Endothelial cell of umbilical vein (primary cell): Measurements from ENCODE around the gene EHF. TPM values are rescaled to one million over a fixed set of nuclear protein-coding genes. Genes with fewer than 3 reads are reported as not detected.

Experiments
- BruUV-seq: library from RNA; stranded (reverse); fragments of 400-500 nt; replicated peaks from 2 replicates; lab custom pipeline; 2021; lab: Mats Ljungman, UMichigan
- CTCF ChIA-PET: fragments of 300-600, 350-600 bp; sonication (Branson Sonifier 250); formaldehyde crosslinking; loops from one replicate; lab custom pipeline; 2021; ENCODE audit warnings: antibody characterized with exemption, inconsistent platforms; lab: Charles Lee
- POLR2A ChIA-PET: fragments of 300-600, 350-600 bp; sonication (Branson Sonifier 250); formaldehyde crosslinking; loops from one replicate; lab custom pipeline; 2021; ENCODE audit warnings: antibody characterized with exemption, inconsistent platforms; lab: Charles Lee
- DNase-seq: peaks from one replicate; pipeline ENCODE4 v3.0.0-alpha.2; 2011; ENCODE audit warnings: low read depth, low spot score
- FAIRE-seq: peaks from 2 replicates; lab custom pipeline; 2011; peaks lifted over from hg19 to GRCh38; lab: Jason Lieb, UNC
- H2AFZ ChIP-seq: 2 replicates; pipeline ENCODE4 v1.6.0; 2012; ENCODE audit warnings: low read depth, low read length, control low read depth, inconsistent platforms
- H3K27ac ChIP-seq: 2 replicates; pipeline ENCODE4 v1.5.1; 2011; ENCODE audit warnings: low read depth, mild to moderate bottlenecking, control low read depth, low read length, moderate library complexity; ENCODE audit not compliant: insufficient read depth
- H3K27me3 ChIP-seq, 2 experiments: 2 replicates each; pipeline versions ENCODE4 v1.6.0 to v1.6.1; 2011; ENCODE audit warnings: low read length in 2 of 2, mixed read lengths in 1 of 2; ENCODE audit not compliant: control insufficient read depth in 2 of 2, insufficient read depth in 2 of 2
- H3K36me3 ChIP-seq, 2 experiments: 2 replicates in 1 of 2; 3 replicates in 1 of 2; pipeline ENCODE4 v1.5.1; 2011; ENCODE audit warnings: low read length in 2 of 2, mild to moderate bottlenecking in 1 of 2, moderate library complexity in 1 of 2; ENCODE audit not compliant: control insufficient read depth in 2 of 2, insufficient read depth in 2 of 2; ENCODE audit errors: extremely low read depth in 1 of 2
- H3K4me1 ChIP-seq: 3 replicates; pipeline ENCODE4 v1.5.1; 2011; ENCODE audit warnings: mild to moderate bottlenecking, low read length; ENCODE audit not compliant: control insufficient read depth, insufficient read depth; ENCODE audit errors: extremely low read depth
- H3K4me2 ChIP-seq: 2 replicates; pipeline ENCODE4 v1.6.1; 2011; ENCODE audit warnings: low read length, control low read depth, mixed read lengths; ENCODE audit not compliant: insufficient read depth
- H3K4me3 ChIP-seq, 3 experiments: fragments of 200-600 bp in 1 of 3; sonication (generic), shearing (Covaris generic) in 1 of 3; replicated peaks in 1 of 3; 2 replicates each; pipeline ENCODE4 v1.5.1; 2011 to 2016; ENCODE audit warnings: control low read depth in 3 of 3, low read length in 3 of 3, mild to moderate bottlenecking in 2 of 3, inconsistent platforms in 1 of 3, low read depth in 1 of 3, moderate library complexity in 1 of 3; ENCODE audit not compliant: insufficient read depth in 1 of 3
- H3K79me2 ChIP-seq: 2 replicates; pipeline ENCODE4 v1.6.0; 2012; ENCODE audit warnings: low read length, inconsistent platforms; ENCODE audit not compliant: control insufficient read depth, insufficient read depth
- H3K9ac ChIP-seq: replicated peaks from 2 replicates; pipeline ENCODE3; 2011; ENCODE audit warnings: low read length, control low read depth; ENCODE audit not compliant: insufficient read depth; ENCODE audit errors: extremely low read depth
- H3K9me1 ChIP-seq: replicated peaks from 3 replicates; pipeline ENCODE4 v1.6.0; 2011; ENCODE audit warnings: mild to moderate bottlenecking, low read length; ENCODE audit not compliant: control insufficient read depth, insufficient read depth; ENCODE audit errors: extremely low read depth
- H3K9me3 ChIP-seq: replicated peaks from 2 replicates; pipeline ENCODE4 v1.5.1; 2012; ENCODE audit warnings: low read length, inconsistent platforms; ENCODE audit not compliant: control insufficient read depth, insufficient read depth
- H4K20me1 ChIP-seq: replicated peaks from 2 replicates; pipeline ENCODE3; 2011; ENCODE audit warnings: mild to moderate bottlenecking, low read length; ENCODE audit not compliant: control insufficient read depth, insufficient read depth; ENCODE audit errors: extremely low read depth
- EZH2 ChIP-seq: IDR thresholded peaks from 2 replicates; pipeline ENCODE4 v1.6.1; 2012; ENCODE audit warnings: borderline replicate concordance, low read depth, mild to moderate bottlenecking, moderate library complexity, low read length, inconsistent platforms; ENCODE audit not compliant: severe bottlenecking
- FOS ChIP-seq: IDR thresholded peaks from 2 replicates; pipeline ENCODE4 v1.6.1; 2011; ENCODE audit warnings: mild to moderate bottlenecking, low read length, moderate library complexity, borderline replicate concordance; ENCODE audit not compliant: insufficient read depth
- GATA2 ChIP-seq: IDR thresholded peaks from 2 replicates; pipeline ENCODE4 v1.7.0; 2011; ENCODE audit warnings: low read depth, mild to moderate bottlenecking, moderate library complexity, mixed read lengths, low read length; ENCODE audit not compliant: insufficient read length, insufficient read depth
- JUN ChIP-seq: IDR thresholded peaks from 2 replicates; pipeline ENCODE4 v1.6.1; 2011; ENCODE audit warnings: borderline replicate concordance, low read depth; ENCODE audit not compliant: insufficient read length, insufficient read depth
- MYC ChIP-seq: IDR thresholded peaks from one replicate; pipeline ENCODE4 v1.6.1; 2011; ENCODE audit warnings: mild to moderate bottlenecking, low read depth, low read length
- POLR2A ChIP-seq: IDR thresholded peaks from 2 replicates; pipeline ENCODE4 v1.6.1; 2012; ENCODE audit warnings: low read depth, mild to moderate bottlenecking, control low read depth, low read length
- POLR2AphosphoS5 ChIP-seq: IDR thresholded peaks from 2 replicates; pipeline ENCODE4 v1.6.1; 2012; ENCODE audit warnings: low read depth, mild to moderate bottlenecking, control low read depth, low read length, moderate library complexity; ENCODE audit not compliant: insufficient read depth
- dilution Hi-C: fragments of 300-500 bp; cut with MboI; formaldehyde crosslinking; loops from one replicate; pipeline ENCODE4 v1.15.0; 2019; ENCODE audit warnings: low sequenced_read_pairs; ENCODE audit not compliant: extremely low pct_ligation_motif_present
- intact Hi-C: fragments of 100-400 bp; cut with micrococcal nuclease; formaldehyde crosslinking; loops from one replicate; pipeline ENCODE4 v1.10.0; 2022
- polyA plus RNA-seq, 4 experiments: library from polyadenylated mRNA; depleted of rRNA in 3 of 4; stranded (reverse) in 3 of 4; unstranded in 1 of 4; fragments of >200 nt; gene quantifications; 2 replicates each; pipeline versions ENCODE4 v1.2.1 to v1.2.3, GENCODE V29; 2011 to 2012; ENCODE audit warnings: missing spikeins in 1 of 4
- total RNA-seq: library from RNA; stranded (reverse); gene quantifications from 2 replicates; pipeline ENCODE4 v1.2.3, GENCODE V29; 2021
- TF ChIP-seq, protein P1 (sequence below), 2 donors: IDR thresholded peaks; 1 replicate in 1 of 2; 2 replicates in 1 of 2; pipeline ENCODE4 v1.5.1; 2011; ENCODE audit warnings: low read length in 2 of 2, mild to moderate bottlenecking in 2 of 2, moderate library complexity in 2 of 2, control low read depth in 1 of 2, inconsistent platforms in 1 of 2, low read depth in 1 of 2; ENCODE audit not compliant: insufficient read depth in 1 of 2; ENCODE audit errors: extremely low read depth in 1 of 2
- TF ChIP-seq, protein P2 (sequence below): IDR thresholded peaks from 2 replicates; pipeline ENCODE4 v1.6.1; 2011; ENCODE audit not compliant: insufficient read depth, insufficient read length

Gene EHF
- total and polyA plus RNA-seq, 2 donors (not counting 3 experiments of a cell fraction or from before 2014, with no cell fraction given), result not detected

DNA sequence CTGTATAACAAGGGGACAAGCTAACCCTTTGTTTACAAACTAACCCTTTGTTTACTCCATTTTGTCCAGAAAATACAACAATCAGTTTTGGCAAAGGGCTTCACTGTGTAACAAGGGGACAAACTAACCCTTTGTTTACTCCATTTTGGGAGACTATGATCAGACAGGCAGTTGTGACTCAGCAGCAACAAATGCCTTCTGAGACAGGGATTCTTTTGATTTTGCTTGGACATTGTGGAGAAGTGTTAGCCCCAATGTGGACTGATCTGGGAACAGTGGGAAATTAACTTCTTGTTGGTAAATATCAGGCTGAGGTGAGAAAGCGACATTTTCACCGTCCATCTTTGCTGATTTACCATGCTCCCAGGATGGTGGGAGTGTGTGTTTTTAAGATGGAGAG lies 983 bp downstream of the EHF start:
- Histone ChIP-seq H3K79me2 (no peaks in the 10 kb centered on the region), H3K9ac (no peak overlapping the region), H3K9me3 (no peaks in the 10 kb centered on the region), H3K27me3 (peaks cover 0 to 2% of the 10 kb centered on the region in 2 experiments), H3K9me1 (no peaks in the 10 kb centered on the region), H3K36me3 (no peaks in the 10 kb centered on the region), H3K4me1 (no peaks in the 10 kb centered on the region), H3K27ac (no peak overlapping the region), H4K20me1 (no peaks in the 10 kb centered on the region), H3K4me2 (no peak overlapping the region), H2AFZ (no peak overlapping the region), H3K4me3 (no peak overlapping the region)
- ChIA-PET CTCF (no interaction called here), POLR2A (no interaction called here)
- BruUV-seq, result no TSS peak
- FAIRE-seq, result no peak
- intact Hi-C loops, result no loop called here
- no peak for DNase-seq
- dilution Hi-C loops, result no loop called here
- no peak for TF ChIP-seq GATA2
- no peak for TF ChIP-seq EZH2
- no peak for TF ChIP-seq FOS
- TF ChIP-seq, protein P1, sequence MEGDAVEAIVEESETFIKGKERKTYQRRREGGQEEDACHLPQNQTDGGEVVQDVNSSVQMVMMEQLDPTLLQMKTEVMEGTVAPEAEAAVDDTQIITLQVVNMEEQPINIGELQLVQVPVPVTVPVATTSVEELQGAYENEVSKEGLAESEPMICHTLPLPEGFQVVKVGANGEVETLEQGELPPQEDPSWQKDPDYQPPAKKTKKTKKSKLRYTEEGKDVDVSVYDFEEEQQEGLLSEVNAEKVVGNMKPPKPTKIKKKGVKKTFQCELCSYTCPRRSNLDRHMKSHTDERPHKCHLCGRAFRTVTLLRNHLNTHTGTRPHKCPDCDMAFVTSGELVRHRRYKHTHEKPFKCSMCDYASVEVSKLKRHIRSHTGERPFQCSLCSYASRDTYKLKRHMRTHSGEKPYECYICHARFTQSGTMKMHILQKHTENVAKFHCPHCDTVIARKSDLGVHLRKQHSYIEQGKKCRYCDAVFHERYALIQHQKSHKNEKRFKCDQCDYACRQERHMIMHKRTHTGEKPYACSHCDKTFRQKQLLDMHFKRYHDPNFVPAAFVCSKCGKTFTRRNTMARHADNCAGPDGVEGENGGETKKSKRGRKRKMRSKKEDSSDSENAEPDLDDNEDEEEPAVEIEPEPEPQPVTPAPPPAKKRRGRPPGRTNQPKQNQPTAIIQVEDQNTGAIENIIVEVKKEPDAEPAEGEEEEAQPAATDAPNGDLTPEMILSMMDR (IDR thresholded peaks at IDR 0.05; ENCODE audit: extremely low read depth in 1 of 2, insufficient read depth in 1 of 2, low read depth in 1 of 2, low read length in 2 of 2), result no peak
- no peak for TF ChIP-seq POLR2AphosphoS5
- TF ChIP-seq POLR2A, result no peak
- no peak for TF ChIP-seq MYC
- TF ChIP-seq, protein P2, sequence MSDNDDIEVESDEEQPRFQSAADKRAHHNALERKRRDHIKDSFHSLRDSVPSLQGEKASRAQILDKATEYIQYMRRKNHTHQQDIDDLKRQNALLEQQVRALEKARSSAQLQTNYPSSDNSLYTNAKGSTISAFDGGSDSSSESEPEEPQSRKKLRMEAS, result no peak
- no peak for TF ChIP-seq JUN
